Activated CD4-positive, alpha-beta T cell treated with anti-CD3 and anti-CD28 coated beads, Interleukin-2, amount 10 ng/mL, durations not matched to agents 7 days and 5 days (primary cell): ENCODE measurements around the gene LDLRAD4. TPM values are rescaled to one million over a fixed set of nuclear protein-coding genes. Genes with fewer than 3 reads are reported as not detected.

Experiments used
- CTCF ChIA-PET: fragments of 350-600 bp; sonication (Branson Sonifier 250); formaldehyde crosslinking; loops from one replicate; lab custom pipeline; 2021; ENCODE audit warnings: antibody characterized with exemption; lab: Charles Lee
- POLR2A ChIA-PET: fragments of 350-600 bp; sonication (Branson Sonifier 250); formaldehyde crosslinking; loops from one replicate; lab custom pipeline; 2021; ENCODE audit warnings: antibody characterized with exemption; lab: Charles Lee
- DNase-seq: peaks from one replicate; pipeline ENCODE4 v3.0.0-alpha.2; 2020
- H3K27ac Mint-ChIP-seq: one replicate; pipeline ENCODE4 v1.8.0; 2021; ENCODE audit warnings: mild to moderate bottlenecking, moderate library complexity, mixed read lengths
- H3K27me3 Mint-ChIP-seq: one replicate; pipeline ENCODE4 v1.8.0; 2021; ENCODE audit warnings: mixed read lengths
- H3K36me3 Mint-ChIP-seq: one replicate; pipeline ENCODE4 v1.8.0; 2021; ENCODE audit warnings: low read depth, mixed read lengths
- H3K4me1 Mint-ChIP-seq: one replicate; pipeline ENCODE4 v1.8.0; 2021; ENCODE audit warnings: mixed read lengths
- H3K4me3 Mint-ChIP-seq: one replicate; pipeline ENCODE4 v1.8.0; 2021; ENCODE audit warnings: mild to moderate bottlenecking, moderate library complexity, mixed read lengths
- H3K9me3 Mint-ChIP-seq: one replicate; pipeline ENCODE4 v1.8.0; 2021; ENCODE audit warnings: mixed read lengths
- total RNA-seq, 2 experiments: library from RNA; stranded (reverse); gene quantifications; one replicate each; pipeline ENCODE4 v1.2.3, GENCODE V29; 2021

Gene LDLRAD4
- total RNA-seq, 2 experiments from 2014 or later = 23.8 to 28.6 TPM

DNA sequence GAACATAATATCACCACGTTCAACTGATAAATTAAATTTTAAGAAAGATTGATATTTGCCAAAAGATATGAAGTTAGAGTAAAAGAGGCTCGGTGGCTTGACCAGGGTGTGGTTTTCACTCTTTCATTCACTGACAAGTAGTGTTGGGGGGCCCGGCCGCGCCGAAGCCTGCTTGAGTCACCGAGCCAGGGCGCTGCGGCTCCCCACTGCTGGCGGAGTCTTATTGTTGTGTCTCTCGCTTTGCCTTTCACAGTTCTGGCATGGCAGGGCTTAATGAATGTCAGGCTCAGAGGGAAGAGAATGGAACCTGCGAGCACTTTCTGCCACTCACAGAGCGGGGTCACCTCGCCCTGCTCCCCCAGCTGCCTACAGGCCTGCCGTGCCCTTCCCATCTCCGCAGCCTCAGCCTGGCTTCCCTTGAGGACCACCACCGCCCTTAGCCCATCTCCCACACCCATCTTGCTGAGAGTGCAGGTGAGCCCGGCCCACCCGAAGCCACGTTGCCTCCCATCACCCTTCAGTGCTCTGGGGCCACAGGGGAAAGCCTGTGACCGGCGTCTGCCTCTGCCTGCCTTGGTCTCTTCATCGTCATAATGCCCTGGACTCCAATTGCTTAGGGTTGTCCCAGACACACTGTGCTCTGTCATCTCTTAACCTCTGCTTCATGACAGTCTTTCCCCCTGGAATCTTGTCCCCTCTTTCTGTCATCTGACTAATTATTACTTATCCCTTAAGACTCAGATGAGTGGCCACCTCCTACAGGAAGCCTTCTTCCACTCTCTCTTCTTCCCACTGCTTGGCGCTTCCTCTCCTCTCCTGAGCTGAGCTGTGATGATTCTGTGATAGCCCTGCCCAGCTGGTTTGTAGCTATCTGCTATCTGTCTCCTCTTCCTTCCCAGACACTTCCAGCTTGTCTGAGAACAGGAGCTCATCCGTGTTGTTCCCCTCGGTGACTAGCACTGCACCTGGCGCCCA is 365.3 kb downstream of the LDLRAD4 start:
- H3K9me3 Mint-ChIP-seq = no peaks in the 10 kb centered on the region
- ChIA-PET POLR2A (no interaction called here), CTCF (interaction anchor here (1.2 to 2.0 kb wide), 3 partner anchors 10 to 26 kb away, joined by 3 to 5 read pairs (median 5); no protein-coding TSS in a partner anchor)
- H3K4me3 Mint-ChIP-seq = no peak overlapping the region
- DNase-seq = no peak
- peaks cover 68% of the 10 kb centered on the region for H3K4me1 Mint-ChIP-seq
- no peaks in the 10 kb centered on the region for H3K27me3 Mint-ChIP-seq
- peaks cover 10% of the 10 kb centered on the region for H3K36me3 Mint-ChIP-seq
- no peak overlapping the region for H3K27ac Mint-ChIP-seq

- H3K27me3 Mint-ChIP-seq = no peaks in the 10 kb centered on the region
- peak; percentile 2 for DNase-seq
- no peaks in the 10 kb centered on the region for H3K9me3 Mint-ChIP-seq
- ChIA-PET POLR2A (no interaction called here), CTCF (interaction anchor here (1.5 to 2.0 kb wide), 3 partner anchors 8 to 14 kb away, joined by 4 to 5 read pairs (median 5); no protein-coding TSS in a partner anchor)
- H3K4me3 Mint-ChIP-seq = no peak overlapping the region
- H3K4me1 Mint-ChIP-seq = peaks cover 65% of the 10 kb centered on the region
- H3K36me3 Mint-ChIP-seq = peaks cover 15% of the 10 kb centered on the region
- H3K27ac Mint-ChIP-seq = no peak overlapping the region
Observed at GRCh38 chr18:13584825-13585224, 366.3 kb downstream of the LDLRAD4 start.

GRCh38 chr18:13585379-13586153 is 367.0 kb downstream of the LDLRAD4 start:
- Mint-ChIP-seq H3K9me3 (no peaks in the 10 kb centered on the region), H3K27me3 (no peaks in the 10 kb centered on the region), H3K4me3 (no peak overlapping the region), H3K4me1 (peaks cover 65% of the 10 kb centered on the region), H3K27ac (no peak overlapping the region), H3K36me3 (peaks cover 16% of the 10 kb centered on the region)
- CTCF ChIA-PET = interaction anchor here (0.7 to 2.0 kb wide), 6 partner anchors 9 to 24 kb away, joined by 3 to 5 read pairs (median 4); no protein-coding TSS in a partner anchor
- POLR2A ChIA-PET = no interaction called here
- DNase-seq = peak; percentile 3

- ChIA-PET POLR2A (no interaction called here), CTCF (interaction anchor here (0.8 to 1.3 kb wide), 2 partner anchors 11 to 25 kb away, joined by 3 to 4 read pairs; no protein-coding TSS in a partner anchor)
- H3K4me1 Mint-ChIP-seq = peaks cover 62% of the 10 kb centered on the region
- H3K9me3 Mint-ChIP-seq = no peaks in the 10 kb centered on the region
- peak; percentile 2 for DNase-seq
- H3K27ac Mint-ChIP-seq = no peak overlapping the region
- H3K4me3 Mint-ChIP-seq = no peak overlapping the region
- no peaks in the 10 kb centered on the region for H3K27me3 Mint-ChIP-seq
- peaks cover 16% of the 10 kb centered on the region for H3K36me3 Mint-ChIP-seq
Observed at GRCh38 chr18:13587001-13587400, 368.4 kb downstream of the LDLRAD4 start.

GRCh38 chr18:13587477-13587876 is 368.9 kb downstream of the LDLRAD4 start:
- H3K27me3 Mint-ChIP-seq = no peaks in the 10 kb centered on the region
- peaks cover 65% of the 10 kb centered on the region for H3K4me1 Mint-ChIP-seq
- H3K36me3 Mint-ChIP-seq = peaks cover 18% of the 10 kb centered on the region
- CTCF ChIA-PET = interaction anchor here (0.8 to 1.3 kb wide), 5 partner anchors 11 to 29 kb away, joined by 3 to 4 read pairs (median 3); no protein-coding TSS in a partner anchor
- H3K4me3 Mint-ChIP-seq = no peak overlapping the region
- no peak overlapping the region for H3K27ac Mint-ChIP-seq
- H3K9me3 Mint-ChIP-seq = no peaks in the 10 kb centered on the region
- no peak for DNase-seq
- POLR2A ChIA-PET = no interaction called here

DNA sequence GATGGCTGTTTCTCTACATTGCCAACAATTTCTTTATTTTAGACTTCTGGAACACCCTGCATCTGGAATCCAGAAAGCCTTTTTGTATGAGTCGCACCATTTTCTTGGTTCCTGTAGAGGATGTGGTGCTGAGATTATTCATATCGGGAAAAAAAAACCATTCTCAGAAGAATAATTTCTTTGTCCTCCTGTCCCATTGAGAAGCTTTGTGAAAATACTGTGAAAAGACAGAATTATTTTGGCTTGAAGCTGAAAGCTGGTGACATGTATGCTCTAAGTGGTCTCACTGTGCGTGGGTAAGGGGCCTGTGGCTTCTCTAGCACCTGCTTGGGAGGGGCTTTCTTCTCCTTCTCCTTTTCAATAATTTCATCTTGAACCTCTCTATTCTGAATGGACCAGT is 369.4 kb downstream of the LDLRAD4 start:
- ChIA-PET CTCF (interaction anchor here (0.9 to 1.8 kb wide), 5 partner anchors 10 to 30 kb away, joined by 3 to 4 read pairs (median 3); no protein-coding TSS in a partner anchor), POLR2A (no interaction called here)
- no peaks in the 10 kb centered on the region for H3K27me3 Mint-ChIP-seq
- H3K27ac Mint-ChIP-seq = peak overlapping the region; percentile 43
- H3K9me3 Mint-ChIP-seq = no peaks in the 10 kb centered on the region
- H3K4me1 Mint-ChIP-seq = peaks cover 65% of the 10 kb centered on the region
- peak; percentile 4 for DNase-seq
- peaks cover 18% of the 10 kb centered on the region for H3K36me3 Mint-ChIP-seq
- H3K4me3 Mint-ChIP-seq = no peak overlapping the region

DNA sequence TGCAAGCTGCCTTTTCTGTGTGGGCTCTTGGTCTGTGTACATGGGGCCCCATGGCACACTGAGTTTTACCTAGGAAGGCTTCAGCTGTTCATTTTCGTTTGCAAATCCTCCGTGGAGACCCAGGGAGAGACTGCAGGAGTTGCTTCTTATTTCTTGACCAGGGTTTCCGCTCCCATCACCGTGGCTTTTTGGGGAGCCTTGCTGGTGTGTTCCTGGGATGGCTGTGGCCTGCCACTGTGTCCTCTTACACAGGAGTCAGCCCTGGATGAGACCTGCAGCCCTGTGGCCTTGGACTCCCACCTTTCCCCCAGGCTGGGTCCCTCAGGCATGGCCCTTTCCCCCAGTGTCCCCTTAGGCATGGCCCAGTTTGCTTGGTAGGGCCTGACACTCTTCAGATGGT is 370.8 kb downstream of the LDLRAD4 start:
- Mint-ChIP-seq H3K4me3 (no peak overlapping the region), H3K27ac (no peak overlapping the region), H3K36me3 (peaks cover 25% of the 10 kb centered on the region), H3K9me3 (peaks cover 4% of the 10 kb centered on the region), H3K27me3 (no peaks in the 10 kb centered on the region), H3K4me1 (peaks cover 74% of the 10 kb centered on the region)
- POLR2A ChIA-PET = no interaction called here
- CTCF ChIA-PET = interaction anchor here (1.8 kb wide), 1 partner anchor 26 kb away, joined by 4 read pairs; no protein-coding TSS in a partner anchor
- no peak for DNase-seq

GRCh38 chr18:13589943-13590342 is 371.4 kb downstream of the LDLRAD4 start:
- H3K36me3 Mint-ChIP-seq = peaks cover 25% of the 10 kb centered on the region
- peaks cover 72% of the 10 kb centered on the region for H3K4me1 Mint-ChIP-seq
- DNase-seq = no peak
- H3K27me3 Mint-ChIP-seq = no peaks in the 10 kb centered on the region
- ChIA-PET POLR2A (no interaction called here), CTCF (interaction anchor here (1.2 kb wide), 1 partner anchor 11 kb away, joined by 3 read pairs; no protein-coding TSS in a partner anchor)
- H3K4me3 Mint-ChIP-seq = no peak overlapping the region
- peaks cover 4% of the 10 kb centered on the region for H3K9me3 Mint-ChIP-seq
- no peak overlapping the region for H3K27ac Mint-ChIP-seq

DNA sequence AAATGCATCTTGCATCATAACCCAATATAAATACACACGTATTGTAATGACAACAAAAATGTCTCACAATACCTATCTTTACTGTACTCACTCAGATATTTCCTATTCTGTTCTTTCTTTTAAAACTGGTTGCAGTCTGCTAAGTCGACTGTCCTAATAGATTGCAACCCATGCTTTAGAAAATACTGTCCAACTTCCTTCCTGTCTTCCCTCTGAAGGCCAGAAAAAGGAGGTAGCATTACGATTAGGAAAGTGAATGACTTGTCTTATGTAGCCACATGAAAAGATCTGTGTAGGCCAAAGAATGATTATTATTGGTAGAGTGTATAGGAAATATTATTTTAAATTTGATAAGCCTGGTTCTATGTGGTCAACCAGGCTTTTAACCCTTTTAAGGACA is 373.7 kb downstream of the LDLRAD4 start:
- ChIA-PET CTCF (no interaction called here), POLR2A (no interaction called here)
- Mint-ChIP-seq H3K4me3 (no peak overlapping the region), H3K4me1 (peaks cover 52% of the 10 kb centered on the region), H3K27ac (no peak overlapping the region), H3K27me3 (no peaks in the 10 kb centered on the region), H3K36me3 (peaks cover 45% of the 10 kb centered on the region), H3K9me3 (peaks cover 25% of the 10 kb centered on the region)
- no peak for DNase-seq

DNA sequence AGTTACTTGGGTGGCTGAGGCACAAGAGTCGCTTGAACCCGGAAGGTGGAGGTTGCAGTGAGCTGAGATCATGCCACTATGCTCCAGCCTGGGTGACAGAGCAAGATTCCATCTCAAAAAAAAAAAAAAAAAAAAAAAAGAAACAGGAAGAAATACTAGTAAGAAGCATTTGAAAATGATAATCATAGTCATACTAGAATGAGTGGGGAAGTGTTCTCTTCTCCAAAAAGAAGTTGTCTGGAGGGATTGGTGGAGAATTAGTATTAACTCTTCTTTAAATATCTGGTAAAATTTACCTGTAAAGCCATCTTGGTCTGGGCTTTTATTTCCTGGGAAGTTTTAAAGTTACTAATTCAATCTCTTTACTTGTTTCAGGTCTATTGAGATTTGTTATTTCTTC is 376.0 kb downstream of the LDLRAD4 start:
- CTCF ChIA-PET = interaction anchor here (1.4 to 1.6 kb wide), 2 partner anchors 8 to 9 kb away, joined by 4 to 5 read pairs; no protein-coding TSS in a partner anchor
- Mint-ChIP-seq H3K4me1 (peaks cover 42% of the 10 kb centered on the region), H3K27me3 (no peaks in the 10 kb centered on the region), H3K4me3 (no peak overlapping the region), H3K36me3 (peaks cover 57% of the 10 kb centered on the region), H3K27ac (no peak overlapping the region), H3K9me3 (peaks cover 39% of the 10 kb centered on the region)
- no peak for DNase-seq
- POLR2A ChIA-PET = no interaction called here

- no peaks in the 10 kb centered on the region for H3K27me3 Mint-ChIP-seq
- H3K4me1 Mint-ChIP-seq = peaks cover 21% of the 10 kb centered on the region
- ChIA-PET POLR2A (no interaction called here), CTCF (interaction anchor here (1.1 to 1.9 kb wide), 2 partner anchors 13 to 15 kb away, joined by 4 to 6 read pairs; no protein-coding TSS in a partner anchor)
- H3K36me3 Mint-ChIP-seq = peaks cover 53% of the 10 kb centered on the region
- no peak for DNase-seq
- no peak overlapping the region for H3K4me3 Mint-ChIP-seq
- H3K9me3 Mint-ChIP-seq = peaks cover 43% of the 10 kb centered on the region
- H3K27ac Mint-ChIP-seq = no peak overlapping the region
Observed at GRCh38 chr18:13597068-13597467, 378.5 kb downstream of the LDLRAD4 start.

GRCh38 chr18:13598591-13598990 is 380.0 kb downstream of the LDLRAD4 start:
- DNase-seq = no peak
- peaks cover 50% of the 10 kb centered on the region for H3K36me3 Mint-ChIP-seq
- no peak overlapping the region for H3K4me3 Mint-ChIP-seq
- CTCF ChIA-PET = interaction anchor here (1.4 to 1.9 kb wide), 3 partner anchors 11 to 13 kb away, joined by 4 to 8 read pairs (median 5); no protein-coding TSS in a partner anchor
- H3K9me3 Mint-ChIP-seq = peaks cover 43% of the 10 kb centered on the region
- H3K27me3 Mint-ChIP-seq = no peaks in the 10 kb centered on the region
- no peak overlapping the region for H3K27ac Mint-ChIP-seq
- POLR2A ChIA-PET = no interaction called here
- peaks cover 12% of the 10 kb centered on the region for H3K4me1 Mint-ChIP-seq
